Natural killer cell (primary cell): ENCODE results near the gene RESF1. TPM values are rescaled to one million over a fixed set of nuclear protein-coding genes. Genes with fewer than 3 reads are reported as not detected.
A peak's percentile ranks its signal among the peaks of the same experiment; 100 is the strongest.

Source experiments
- ATAC-seq, 3 donors: fragments of 150-1000 bp in 2 of 3; fragments of 200-7000 bp in 1 of 3; cut with Tn5 transposase; 1 replicate in 1 of 3; 2 replicates in 2 of 3; pipeline ENCODE4 v1.10.0; 2021; ENCODE audit warnings: mild to moderate bottlenecking in 2 of 3, moderate library complexity in 2 of 3
- DNase-seq, 2 donors: peaks; one replicate each; pipeline versions ENCODE4 v3.0.0 to v3.0.0-alpha.2; 2013 to 2021; ENCODE audit warnings: mixed read lengths in 1 of 2
- H3K27ac ChIP-seq: one replicate; pipeline ENCODE4 v1.5.1; 2013; ENCODE audit warnings: mild to moderate bottlenecking, low read length
- H3K27me3 ChIP-seq: one replicate; pipeline ENCODE4 v1.6.1; 2013; ENCODE audit warnings: low read length; ENCODE audit not compliant: control insufficient read depth, insufficient read depth
- H3K36me3 ChIP-seq: one replicate; pipeline ENCODE4 v1.6.1; 2013; ENCODE audit warnings: low read length; ENCODE audit not compliant: control insufficient read depth, insufficient read depth
- H3K4me1 ChIP-seq: one replicate; pipeline ENCODE4 v1.6.1; 2013; ENCODE audit warnings: low read length; ENCODE audit not compliant: control insufficient read depth, insufficient read depth
- H3K4me3 ChIP-seq: one replicate; pipeline ENCODE4 v1.5.1; 2013; ENCODE audit warnings: low read length
- H3K9me3 ChIP-seq: one replicate; pipeline ENCODE4 v1.6.1; 2013; ENCODE audit warnings: low read length; ENCODE audit not compliant: control insufficient read depth, insufficient read depth
- H3K27ac Mint-ChIP-seq, 2 donors: one replicate each; pipeline ENCODE4 v1.8.0; 2022; ENCODE audit warnings: mild to moderate bottlenecking in 2 of 2, mixed read lengths in 2 of 2, moderate library complexity in 1 of 2
- H3K27me3 Mint-ChIP-seq, 2 donors: one replicate each; pipeline ENCODE4 v1.8.0; 2022; ENCODE audit warnings: low read depth in 2 of 2, mixed read lengths in 2 of 2
- H3K36me3 Mint-ChIP-seq: one replicate; pipeline ENCODE4 v1.8.0; 2022; ENCODE audit warnings: mixed read lengths
- H3K4me1 Mint-ChIP-seq, 2 donors: one replicate each; pipeline ENCODE4 v1.8.0; 2022; ENCODE audit warnings: mixed read lengths in 2 of 2
- H3K4me3 Mint-ChIP-seq: one replicate; pipeline ENCODE4 v1.8.0; 2022; ENCODE audit warnings: mild to moderate bottlenecking, moderate library complexity, mixed read lengths
- H3K9me3 Mint-ChIP-seq, 2 donors: one replicate each; pipeline ENCODE4 v1.8.0; 2022; ENCODE audit warnings: mixed read lengths in 2 of 2
- CTCF ChIP-seq: fragments of 200-600 bp; IDR thresholded peaks from one replicate; pipeline ENCODE4 v1.8.0; 2022; ENCODE audit warnings: antibody characterized with exemption
- WGBS: methylation state at CpG from one replicate; pipeline ENCODE4 v1.1.7; 2013; ENCODE audit warnings: missing lambda C conversion rate; ENCODE audit not compliant: insufficient coverage; 5-methylcytosine and 5-hydroxymethylcytosine counted together
- intact Hi-C: fragments of 100-400 bp; cut with micrococcal nuclease; formaldehyde crosslinking; loops from one replicate; pipeline ENCODE4 v1.14.2; 2022
- total RNA-seq, 4 donors: library from RNA; stranded (reverse); fragments of 120-200 nt in 1 of 4; gene quantifications; one replicate each; pipeline versions ENCODE4 v1.2.3 to v1.2.4, GENCODE V29; 2013 to 2022

Gene RESF1
- total RNA-seq, 3 donors from 2014 or later (not counting 1 experiment from before 2014, with no cell fraction given): 144 to 209 (median 184) TPM

DNA sequence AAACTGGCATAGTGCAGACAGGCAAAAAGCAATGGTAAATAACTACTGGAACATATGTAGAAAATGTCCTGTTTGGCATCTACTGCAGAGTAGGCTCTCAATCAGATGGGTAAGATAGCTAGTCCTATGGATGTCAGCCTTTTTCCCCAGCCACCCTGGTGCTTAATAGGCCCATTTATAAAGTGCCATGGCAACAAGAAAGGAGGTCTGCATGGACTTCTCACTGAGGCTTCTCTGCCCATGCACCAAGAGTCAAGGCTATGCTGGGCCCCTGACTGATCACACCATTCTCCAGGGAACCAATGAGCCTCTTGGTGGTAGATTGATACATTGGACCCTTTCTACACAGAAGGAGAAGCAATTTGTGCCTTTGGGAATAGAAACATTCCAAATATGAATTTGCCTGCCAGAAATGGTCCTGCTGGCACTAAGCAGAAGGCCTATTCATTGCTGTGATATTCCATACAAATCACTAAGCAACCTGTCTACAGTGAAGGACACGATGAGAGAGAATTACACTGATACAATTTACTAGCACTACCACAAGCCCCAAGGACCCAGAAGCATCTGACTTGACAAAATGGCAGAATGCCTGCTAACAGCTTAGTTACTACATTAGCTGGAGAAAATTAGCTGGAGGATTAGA is 43.8 kb downstream of the RESF1 start:
- H3K27ac ChIP-seq: no peak overlapping the region
- no peaks in the 10 kb centered on the region for H3K27me3 Mint-ChIP-seq
- peaks cover 0 to 6% of the 10 kb centered on the region in 2 donors for H3K4me1 Mint-ChIP-seq
- H3K27ac Mint-ChIP-seq: peak overlapping the region; percentile 73 to 81
- H3K36me3 Mint-ChIP-seq: no peaks in the 10 kb centered on the region
- H3K9me3 Mint-ChIP-seq: no peaks in the 10 kb centered on the region
- H3K4me3 ChIP-seq: no peak overlapping the region
- no peak for TF ChIP-seq CTCF
- no peak overlapping the region for H3K4me3 Mint-ChIP-seq
- DNase-seq (no peak), ATAC-seq (no peak)
- WGBS: 100% methylated on average over 1 of the region's 1 CpG
- peaks cover 29% of the 10 kb centered on the region for H3K36me3 ChIP-seq
- intact Hi-C loops: no loop called here
- H3K4me1 ChIP-seq: no peaks in the 10 kb centered on the region
- H3K27me3 ChIP-seq: no peaks in the 10 kb centered on the region
- H3K9me3 ChIP-seq: no peaks in the 10 kb centered on the region

DNA sequence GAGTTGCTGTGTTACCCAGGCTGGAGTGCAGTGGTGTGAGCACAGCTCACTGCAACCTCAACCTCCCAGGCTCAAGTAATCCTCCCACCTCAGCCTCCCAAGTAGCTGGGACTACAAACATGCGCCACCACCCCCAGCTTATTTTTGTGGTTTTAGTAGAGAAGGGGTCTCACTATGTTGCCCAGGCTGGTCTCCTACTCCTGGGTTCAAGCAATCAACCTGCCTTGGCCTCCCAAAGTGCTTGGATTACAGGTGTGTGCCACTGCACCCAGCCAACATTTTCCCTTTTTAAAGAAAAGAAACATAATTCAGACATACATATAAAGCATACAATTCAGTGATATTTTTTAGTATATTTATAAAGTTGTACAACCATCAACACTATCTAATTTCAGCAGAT is 44.4 kb downstream of the RESF1 start:
- intact Hi-C loops: no loop called here
- DNase-seq (no peak), ATAC-seq (no peak)
- Histone ChIP-seq H3K27ac (no peak overlapping the region), H3K9me3 (no peaks in the 10 kb centered on the region), H3K4me1 (no peaks in the 10 kb centered on the region), H3K27me3 (no peaks in the 10 kb centered on the region), H3K36me3 (peaks cover 23% of the 10 kb centered on the region), H3K4me3 (no peak overlapping the region)
- Mint-ChIP-seq H3K9me3 (no peaks in the 10 kb centered on the region), H3K27me3 (no peaks in the 10 kb centered on the region), H3K4me3 (no peak overlapping the region), H3K4me1 (peaks cover 0 to 6% of the 10 kb centered on the region in 2 donors), H3K27ac (peak overlapping the region; percentile 73 to 81), H3K36me3 (no peaks in the 10 kb centered on the region)
- no peak for TF ChIP-seq CTCF
- WGBS: 100% methylated on average over 1 of the region's 1 CpG

GRCh38 chr12:32005496-32006125 is 46.4 kb downstream of the RESF1 start:
- peak overlapping the region; percentile 17 to 62 for H3K27ac Mint-ChIP-seq
- no peaks in the 10 kb centered on the region for H3K27me3 Mint-ChIP-seq
- H3K27ac ChIP-seq: no peak overlapping the region
- no peaks in the 10 kb centered on the region for H3K36me3 Mint-ChIP-seq
- H3K4me3 ChIP-seq: no peak overlapping the region
- no peaks in the 10 kb centered on the region for H3K9me3 ChIP-seq
- no peak for TF ChIP-seq CTCF
- WGBS: 59% methylated on average over 9 of the region's 11 CpGs
- H3K9me3 Mint-ChIP-seq: no peaks in the 10 kb centered on the region
- H3K36me3 ChIP-seq: peaks cover 8% of the 10 kb centered on the region
- peaks cover 0 to 6% of the 10 kb centered on the region in 2 donors for H3K4me1 Mint-ChIP-seq
- no peaks in the 10 kb centered on the region for H3K27me3 ChIP-seq
- H3K4me1 ChIP-seq: no peaks in the 10 kb centered on the region
- intact Hi-C loops: no loop called here
- H3K4me3 Mint-ChIP-seq: no peak overlapping the region
- no peak for DNase-seq
- no peak for ATAC-seq

Other genes starting within 250 kb of the RESF1 start
- gene AMN1, start 230.4 kb upstream of the RESF1 start, total RNA-seq: 1 to 10 TPM; 4.6 to 6.9 (median 6.3) TPM
- 10 to 100 TPM in 2 of 3 donors, 1 to 10 TPM in 1; 10.0 to 16.0 (median 15.5) TPM for gene BICD1, start 147.4 kb downstream of the RESF1 start, total RNA-seq